A549 (cell line): ENCODE results near the gene ARMC9. TPM values are rescaled to one million over a fixed set of nuclear protein-coding genes. Genes with fewer than 3 reads are reported as not detected.

ENCODE experiments used
- ATAC-seq, 2 experiments: fragments of 200-7000 bp in 1 of 2; fragments of >200 bp in 1 of 2; cut with Nextera tagmentation in 1 of 2; cut with Tn5 transposase in 1 of 2; 3 replicates each; pipeline versions ENCODE4 v1.8.0 to v1.9.1; 2018 to 2020; ENCODE audit warnings: mild to moderate bottlenecking in 1 of 2, moderate library complexity in 1 of 2
- CTCF ChIA-PET: fragments of 300-600 bp; sonication (Branson Sonifier 250); formaldehyde crosslinking; extraction: SDS; loops from one replicate; lab custom pipeline; 2021; ENCODE audit warnings: antibody characterized with exemption, inconsistent platforms; lab: Yijun Ruan, JAX
- POLR2A ChIA-PET: fragments of 350-600 bp; formaldehyde crosslinking; extraction: SDS; loops from one replicate; lab custom pipeline; 2021; ENCODE audit warnings: antibody characterized with exemption, inconsistent platforms; lab: Yijun Ruan, JAX
- DNase-seq, 2 experiments: peaks; one replicate each; pipeline versions ENCODE4 v3.0.0 to v3.0.0-alpha.2; 2011 to 2016; ENCODE audit warnings: low read depth in 1 of 2, low spot score in 1 of 2
- FAIRE-seq: peaks from 2 replicates; lab custom pipeline; 2011; peaks lifted over from hg19 to GRCh38; lab: Jason Lieb, UNC
- H3K27ac ChIP-seq, 2 experiments: fragments of >200 bp; sonication (Bioruptor Twin); formaldehyde crosslinking; 3 replicates each; pipeline ENCODE4 v1.5.1; 2016 to 2017
- H3K4me1 ChIP-seq: fragments of >200 bp; sonication (Bioruptor Twin); formaldehyde crosslinking; 3 replicates; pipeline ENCODE4 v1.6.1; 2016
- H3K4me2 ChIP-seq: fragments of >200 bp; sonication (Bioruptor Twin); formaldehyde crosslinking; 3 replicates; pipeline ENCODE4 v1.6.1; 2016
- H3K4me3 ChIP-seq: fragments of >200 bp; sonication (Bioruptor Twin); formaldehyde crosslinking; 3 replicates; pipeline ENCODE4 v1.5.1; 2016
- H3K9me3 ChIP-seq: fragments of >200 bp; sonication (Bioruptor Twin); formaldehyde crosslinking; 3 replicates; pipeline ENCODE4 v1.6.1; 2016
- BHLHE40 ChIP-seq: IDR thresholded peaks from 2 replicates; pipeline ENCODE4 v1.6.1; 2012; ENCODE audit warnings: low read depth, low read length, inconsistent platforms
- EP300 ChIP-seq, 2 experiments: fragments of >200 bp; sonication (Bioruptor Twin); formaldehyde crosslinking; IDR thresholded peaks; 2 replicates in 1 of 2; 3 replicates in 1 of 2; pipeline ENCODE4 v1.6.1; 2016 to 2017
- FOSB ChIP-seq: fragments of 250-450 bp; sonication (Bioruptor Pico); IDR thresholded peaks from 2 replicates; pipeline ENCODE4 v1.5.0; 2020; ENCODE audit warnings: mild to moderate bottlenecking, moderate library complexity
- FOXS1 ChIP-seq: fragments of 250-450 bp; sonication (Bioruptor Pico); IDR thresholded peaks from 2 replicates; pipeline ENCODE4 v1.5.0; 2020; ENCODE audit warnings: mild to moderate bottlenecking, moderate library complexity
- HOXA7 ChIP-seq: fragments of 250-450 bp; sonication (Bioruptor Pico); IDR thresholded peaks from 2 replicates; pipeline ENCODE4 v1.5.0; 2020; ENCODE audit warnings: mild to moderate bottlenecking, moderate library complexity
- HOXB5 ChIP-seq: fragments of 250-450 bp; sonication (Bioruptor Pico); IDR thresholded peaks from 2 replicates; pipeline ENCODE4 v1.5.0; 2020; ENCODE audit warnings: mild to moderate bottlenecking, moderate library complexity
- JUN ChIP-seq, 2 experiments: fragments of >200 bp; sonication (Bioruptor Twin); formaldehyde crosslinking; IDR thresholded peaks; 2 replicates in 1 of 2; 3 replicates in 1 of 2; pipeline ENCODE4 v1.6.1; 2016 to 2017
- JUNB ChIP-seq: fragments of >200 bp; sonication (Bioruptor Twin); formaldehyde crosslinking; IDR thresholded peaks from 2 replicates; pipeline ENCODE4 v1.6.1; 2016
- KDM1A ChIP-seq: fragments of 200-600 bp; sonication (generic); IDR thresholded peaks from 2 replicates; pipeline ENCODE4 v1.6.1; 2016; ENCODE audit warnings: low read depth, mild to moderate bottlenecking
- KDM5A ChIP-seq: fragments of 200-600 bp; sonication (generic); IDR thresholded peaks from 2 replicates; pipeline ENCODE4 v1.6.1; 2016; ENCODE audit warnings: antibody characterized with exemption, mild to moderate bottlenecking
- MYC ChIP-seq: IDR thresholded peaks from 2 replicates; pipeline ENCODE4 v1.6.1; 2012; ENCODE audit warnings: mild to moderate bottlenecking, inconsistent platforms, low read length, improper control_type of control experiment, borderline replicate concordance
- RARB ChIP-seq: fragments of 250-450 bp; sonication (Bioruptor Pico); IDR thresholded peaks from 2 replicates; pipeline ENCODE4 v1.8.0; 2021; ENCODE audit warnings: mild to moderate bottlenecking, moderate library complexity
- RFX5 ChIP-seq: fragments of 450-650 bp; IDR thresholded peaks from 2 replicates; pipeline ENCODE4 v1.7.1; 2014; ENCODE audit warnings: antibody characterized with exemption, mild to moderate bottlenecking, moderate library complexity
- RNF2 ChIP-seq: fragments of 200-600 bp; sonication (generic); IDR thresholded peaks from 2 replicates; pipeline ENCODE4 v1.6.1; 2016; ENCODE audit warnings: low read depth, mild to moderate bottlenecking, antibody characterized with exemption, moderate library complexity, borderline replicate concordance
- TFCP2L1 ChIP-seq: fragments of 250-450 bp; sonication (Bioruptor Pico); IDR thresholded peaks from 2 replicates; pipeline ENCODE4 v1.5.0; 2021; ENCODE audit warnings: mild to moderate bottlenecking
- WGBS: methylation state at CpG from one replicate; pipeline ENCODE4 v1.1.6; 2017; ENCODE audit errors: missing lambda C conversion rate; 5-methylcytosine and 5-hydroxymethylcytosine counted together
- polyA plus RNA-seq, 4 experiments: library from polyadenylated mRNA; depleted of rRNA in 3 of 4; stranded (reverse); fragments of >200 nt; fragmentation: RNase III in 1 of 4; extraction: RNeasy Plus Mini Kit Qiagen cat#74134 plus additional on column Dnase treatment in 1 of 4; gene quantifications; 2 replicates in 3 of 4; 3 replicates in 1 of 4; pipeline ENCODE4 v1.2.3, GENCODE V29; 2011 to 2017
- TF ChIP-seq, protein P1 (sequence below): fragments of 250-450 bp; sonication (Bioruptor Pico); IDR thresholded peaks from 2 replicates; pipeline ENCODE4 v1.5.0; 2020; ENCODE audit warnings: low read depth, mild to moderate bottlenecking, moderate library complexity
- TF ChIP-seq, protein P2 (sequence below): fragments of >200 bp; sonication (Bioruptor Twin); formaldehyde crosslinking; IDR thresholded peaks from 2 replicates; pipeline ENCODE4 v1.6.1; 2016
- TF ChIP-seq, protein P3 (sequence below): IDR thresholded peaks from 2 replicates; pipeline ENCODE4 v1.6.1; 2012; ENCODE audit warnings: low read depth, borderline replicate concordance
- TF ChIP-seq, protein P4 (sequence below): fragments of >200 bp; sonication (Bioruptor Twin); formaldehyde crosslinking; IDR thresholded peaks from 3 replicates; pipeline ENCODE4 v1.6.1; 2016
- TF ChIP-seq, protein P5 (sequence below): fragments of 200-600 bp; sonication (generic); IDR thresholded peaks from 2 replicates; pipeline ENCODE4 v1.6.1; 2016; ENCODE audit warnings: antibody characterized with exemption, mild to moderate bottlenecking, moderate library complexity

ARMC9 gene
- polyA plus RNA-seq, 2 of the 4 experiments (the other 2 are of a cell fraction), result 12.0 to 14.1 TPM

DNA sequence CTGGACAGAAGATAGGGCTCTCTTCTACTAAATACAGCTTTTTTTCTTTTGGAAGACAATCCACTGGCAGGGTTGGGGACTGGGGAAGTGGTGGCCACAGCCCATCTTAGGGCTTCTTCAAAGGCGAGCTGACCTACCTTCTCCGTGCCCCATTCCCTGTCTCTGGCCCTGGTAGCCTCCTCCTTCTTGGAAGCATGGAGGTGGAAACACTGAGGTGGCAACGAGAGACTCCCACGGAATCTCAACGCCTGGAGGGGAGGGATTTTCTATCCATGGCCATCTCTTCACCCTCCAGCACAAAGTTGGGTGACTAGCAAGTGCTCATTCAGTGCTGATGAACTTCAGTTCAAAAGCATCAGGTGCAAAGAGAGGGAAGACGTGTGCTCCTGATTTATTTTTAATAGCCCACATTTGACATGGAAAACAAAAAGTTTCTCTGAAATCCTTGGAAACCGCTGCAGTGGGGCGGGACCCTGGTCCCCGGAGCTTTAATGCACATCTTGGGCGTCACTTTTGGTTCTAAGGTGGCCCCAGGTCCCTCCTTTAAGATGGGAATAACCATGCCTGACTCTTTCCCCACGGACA lies 633 bp upstream of the ARMC9 start:
- peak overlapping the region; percentile 87 to 92 for H3K27ac ChIP-seq
- H3K9me3 ChIP-seq, result no peaks in the 10 kb centered on the region
- ATAC-seq, result peak; percentile 39 to 44; a peak in 5 of 6 replicates
- WGBS, result 20% methylated on average over 11 of the region's 11 CpGs
- H3K4me3 ChIP-seq, result peak overlapping the region; percentile 85
- TF ChIP-seq FOXS1 (no peak), TFCP2L1 (no peak), RFX5 (no peak), JUNB (no peak), MYC (no peak), FOSB (CRISPR knock-in tag) (no peak), KDM5A (no peak), RNF2 (no peak), KDM1A (no peak), HOXA7 (CRISPR knock-in tag) (no peak), BHLHE40 (no peak), EP300 (IDR thresholded peaks at IDR 0.05) (no peak), RARB (CRISPR knock-in tag) (no peak)
- TF ChIP-seq, protein P1, sequence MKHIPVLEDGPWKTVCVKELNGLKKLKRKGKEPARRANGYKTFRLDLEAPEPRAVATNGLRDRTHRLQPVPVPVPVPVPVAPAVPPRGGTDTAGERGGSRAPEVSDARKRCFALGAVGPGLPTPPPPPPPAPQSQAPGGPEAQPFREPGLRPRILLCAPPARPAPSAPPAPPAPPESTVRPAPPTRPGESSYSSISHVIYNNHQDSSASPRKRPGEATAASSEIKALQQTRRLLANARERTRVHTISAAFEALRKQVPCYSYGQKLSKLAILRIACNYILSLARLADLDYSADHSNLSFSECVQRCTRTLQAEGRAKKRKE (CRISPR knock-in tag), result no peak
- TF ChIP-seq, protein P2, sequence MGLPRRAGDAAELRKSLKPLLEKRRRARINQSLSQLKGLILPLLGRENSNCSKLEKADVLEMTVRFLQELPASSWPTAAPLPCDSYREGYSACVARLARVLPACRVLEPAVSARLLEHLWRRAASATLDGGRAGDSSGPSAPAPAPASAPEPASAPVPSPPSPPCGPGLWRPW, result no peak
- H3K4me2 ChIP-seq, result peak overlapping the region; percentile 94
- H3K4me1 ChIP-seq, result peaks cover 14% of the 10 kb centered on the region
- CTCF ChIA-PET, result interaction anchor here (0.7 to 1.6 kb wide), 3 partner anchors 24 to 215 kb away, joined by 3 to 6 read pairs (median 3); no protein-coding TSS in a partner anchor
- POLR2A ChIA-PET, result interaction anchor here (1.7 kb wide), 1 partner anchor 14 kb away, joined by 3 read pairs; no protein-coding TSS in a partner anchor
- FAIRE-seq, result no peak
- DNase-seq, result no peak

DNA sequence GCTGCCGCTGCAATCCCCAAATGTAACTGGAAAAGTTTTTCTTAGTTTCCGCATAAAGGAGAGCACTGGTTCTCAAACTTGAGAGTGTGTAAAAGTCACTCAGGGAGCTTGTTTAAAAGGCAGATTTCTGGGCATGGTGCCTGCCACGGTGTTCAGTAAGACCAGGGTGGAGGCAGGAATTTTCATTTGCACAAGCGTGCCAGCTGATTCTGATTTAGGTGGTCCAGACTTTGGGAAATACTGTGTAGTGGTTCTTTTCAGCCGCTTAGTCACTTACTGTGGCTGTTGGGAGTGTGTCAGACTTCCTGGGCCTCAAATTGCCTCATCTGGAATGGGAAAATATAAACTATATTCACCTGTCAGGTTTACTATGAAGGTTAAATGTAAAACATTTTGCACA lies 788 bp downstream of the ARMC9 start:
- Histone ChIP-seq H3K9me3 (no peaks in the 10 kb centered on the region), H3K4me1 (peaks cover 14% of the 10 kb centered on the region), H3K4me2 (peak overlapping the region; percentile 83), H3K4me3 (peak overlapping the region; percentile 85), H3K27ac (peak overlapping the region; percentile 87 to 92)
- TF ChIP-seq, protein P3, sequence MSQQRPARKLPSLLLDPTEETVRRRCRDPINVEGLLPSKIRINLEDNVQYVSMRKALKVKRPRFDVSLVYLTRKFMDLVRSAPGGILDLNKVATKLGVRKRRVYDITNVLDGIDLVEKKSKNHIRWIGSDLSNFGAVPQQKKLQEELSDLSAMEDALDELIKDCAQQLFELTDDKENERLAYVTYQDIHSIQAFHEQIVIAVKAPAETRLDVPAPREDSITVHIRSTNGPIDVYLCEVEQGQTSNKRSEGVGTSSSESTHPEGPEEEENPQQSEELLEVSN, result no peak
- TF ChIP-seq, protein P4, sequence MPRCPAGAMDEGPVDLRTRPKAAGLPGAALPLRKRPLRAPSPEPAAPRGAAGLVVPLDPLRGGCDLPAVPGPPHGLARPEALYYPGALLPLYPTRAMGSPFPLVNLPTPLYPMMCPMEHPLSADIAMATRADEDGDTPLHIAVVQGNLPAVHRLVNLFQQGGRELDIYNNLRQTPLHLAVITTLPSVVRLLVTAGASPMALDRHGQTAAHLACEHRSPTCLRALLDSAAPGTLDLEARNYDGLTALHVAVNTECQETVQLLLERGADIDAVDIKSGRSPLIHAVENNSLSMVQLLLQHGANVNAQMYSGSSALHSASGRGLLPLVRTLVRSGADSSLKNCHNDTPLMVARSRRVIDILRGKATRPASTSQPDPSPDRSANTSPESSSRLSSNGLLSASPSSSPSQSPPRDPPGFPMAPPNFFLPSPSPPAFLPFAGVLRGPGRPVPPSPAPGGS, result no peak
- TF ChIP-seq RNF2 (no peak), JUN (IDR thresholded peaks at IDR 0.05) (no peak), HOXB5 (no peak)
- TF ChIP-seq, protein P5, sequence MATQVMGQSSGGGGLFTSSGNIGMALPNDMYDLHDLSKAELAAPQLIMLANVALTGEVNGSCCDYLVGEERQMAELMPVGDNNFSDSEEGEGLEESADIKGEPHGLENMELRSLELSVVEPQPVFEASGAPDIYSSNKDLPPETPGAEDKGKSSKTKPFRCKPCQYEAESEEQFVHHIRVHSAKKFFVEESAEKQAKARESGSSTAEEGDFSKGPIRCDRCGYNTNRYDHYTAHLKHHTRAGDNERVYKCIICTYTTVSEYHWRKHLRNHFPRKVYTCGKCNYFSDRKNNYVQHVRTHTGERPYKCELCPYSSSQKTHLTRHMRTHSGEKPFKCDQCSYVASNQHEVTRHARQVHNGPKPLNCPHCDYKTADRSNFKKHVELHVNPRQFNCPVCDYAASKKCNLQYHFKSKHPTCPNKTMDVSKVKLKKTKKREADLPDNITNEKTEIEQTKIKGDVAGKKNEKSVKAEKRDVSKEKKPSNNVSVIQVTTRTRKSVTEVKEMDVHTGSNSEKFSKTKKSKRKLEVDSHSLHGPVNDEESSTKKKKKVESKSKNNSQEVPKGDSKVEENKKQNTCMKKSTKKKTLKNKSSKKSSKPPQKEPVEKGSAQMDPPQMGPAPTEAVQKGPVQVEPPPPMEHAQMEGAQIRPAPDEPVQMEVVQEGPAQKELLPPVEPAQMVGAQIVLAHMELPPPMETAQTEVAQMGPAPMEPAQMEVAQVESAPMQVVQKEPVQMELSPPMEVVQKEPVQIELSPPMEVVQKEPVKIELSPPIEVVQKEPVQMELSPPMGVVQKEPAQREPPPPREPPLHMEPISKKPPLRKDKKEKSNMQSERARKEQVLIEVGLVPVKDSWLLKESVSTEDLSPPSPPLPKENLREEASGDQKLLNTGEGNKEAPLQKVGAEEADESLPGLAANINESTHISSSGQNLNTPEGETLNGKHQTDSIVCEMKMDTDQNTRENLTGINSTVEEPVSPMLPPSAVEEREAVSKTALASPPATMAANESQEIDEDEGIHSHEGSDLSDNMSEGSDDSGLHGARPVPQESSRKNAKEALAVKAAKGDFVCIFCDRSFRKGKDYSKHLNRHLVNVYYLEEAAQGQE, result no peak
- FAIRE-seq (no peak), DNase-seq (no peak), ATAC-seq (no peak)
- 68% methylated on average over 5 of the region's 5 CpGs for WGBS
- POLR2A ChIA-PET, result interaction anchor here (1.7 kb wide), 1 partner anchor 13 kb away, joined by 3 read pairs; no protein-coding TSS in a partner anchor
- CTCF ChIA-PET, result interaction anchor here (1.2 to 1.6 kb wide), 5 partner anchors 26 to 142 kb away, joined by 3 to 6 read pairs (median 3); no protein-coding TSS in a partner anchor
